MCF 10A (cell line): Measurements from ENCODE around the gene IL34. TPM values are rescaled to one million over a fixed set of nuclear protein-coding genes. Genes with fewer than 3 reads are reported as not detected.

Source experiments
- BruUV-seq: library from RNA; stranded (reverse); fragments of 400-500 nt; replicated peaks from 2 replicates; lab custom pipeline; 2021; lab: Mats Ljungman, UMichigan
- CTCF ChIA-PET: fragments of 300-600 bp; sonication (Branson Sonifier 250); formaldehyde crosslinking; extraction: SDS; loops from one replicate; lab custom pipeline; 2021; ENCODE audit warnings: antibody characterized with exemption, inconsistent platforms; lab: Yijun Ruan, JAX
- POLR2A ChIA-PET: fragments of 300-600, 350-650 bp; sonication (Branson Sonifier 250); formaldehyde crosslinking; extraction: SDS; loops from one replicate; lab custom pipeline; 2020; ENCODE audit warnings: antibody characterized with exemption, inconsistent platforms; lab: Yijun Ruan, JAX
- DNase-seq: peaks from one replicate; pipeline ENCODE4 v3.0.0-alpha.2; 2018; ENCODE audit not compliant: unreplicated experiment
- H3K27ac Mint-ChIP-seq: one replicate; pipeline ENCODE4 v1.8.0; 2022; ENCODE audit warnings: mild to moderate bottlenecking, low read depth, mixed read lengths; ENCODE audit not compliant: unreplicated experiment
- H3K27me3 Mint-ChIP-seq: one replicate; pipeline ENCODE4 v1.8.0; 2022; ENCODE audit warnings: mixed read lengths; ENCODE audit not compliant: insufficient read depth, unreplicated experiment
- H3K36me3 Mint-ChIP-seq: one replicate; pipeline ENCODE4 v1.8.0; 2022; ENCODE audit warnings: mild to moderate bottlenecking, moderate library complexity, mixed read lengths; ENCODE audit not compliant: insufficient read depth, unreplicated experiment
- H3K4me1 Mint-ChIP-seq: one replicate; pipeline ENCODE4 v1.8.0; 2022; ENCODE audit warnings: mixed read lengths; ENCODE audit not compliant: insufficient read depth, unreplicated experiment
- H3K4me3 Mint-ChIP-seq: one replicate; pipeline ENCODE4 v1.8.0; 2022; ENCODE audit warnings: mild to moderate bottlenecking, moderate library complexity, mixed read lengths; ENCODE audit not compliant: unreplicated experiment
- H3K9me3 Mint-ChIP-seq: one replicate; pipeline ENCODE4 v1.8.0; 2022; ENCODE audit warnings: mixed read lengths; ENCODE audit not compliant: unreplicated experiment
- CTCF ChIP-seq: fragments of 200-600 bp; IDR thresholded peaks from one replicate; pipeline ENCODE4 v1.8.0; 2022; ENCODE audit warnings: antibody characterized with exemption, mild to moderate bottlenecking; ENCODE audit not compliant: unreplicated experiment
- intact Hi-C: fragments of 100-400 bp; cut with micrococcal nuclease; formaldehyde crosslinking; loops from 2 replicates; pipeline ENCODE4 v1.14.1; 2022
- total RNA-seq: library from RNA; stranded (reverse); gene quantifications from 2 replicates; pipeline ENCODE4 v1.2.3, GENCODE V29; 2022

The IL34 gene
- total RNA-seq, 1 experiment from 2014 or later = not detected

- Mint-ChIP-seq H3K9me3 (no peaks in the 10 kb centered on the region), H3K4me3 (no peak overlapping the region)
Measured at GRCh38 chr16:70704586-70704985, 58.2 kb downstream of the IL34 start.

GRCh38 chr16:70705056-70705455 is 58.7 kb downstream of the IL34 start:
- H3K36me3 Mint-ChIP-seq = no peaks in the 10 kb centered on the region
- TF ChIP-seq CTCF = no peak
- no peak overlapping the region for H3K27ac Mint-ChIP-seq
- no peak overlapping the region for H3K4me3 Mint-ChIP-seq
- no peaks in the 10 kb centered on the region for H3K9me3 Mint-ChIP-seq
- no peaks in the 10 kb centered on the region for H3K27me3 Mint-ChIP-seq
- ChIA-PET CTCF (interaction anchor here (0.7 kb wide), 1 partner anchor 66 kb away, joined by 5 read pairs; no protein-coding TSS in a partner anchor), POLR2A (interaction anchor here (1.4 kb wide), 1 partner anchor 10 kb away, joined by 7 read pairs; no protein-coding TSS in a partner anchor)
- no TSS peak for BruUV-seq
- H3K4me1 Mint-ChIP-seq = peaks cover 33% of the 10 kb centered on the region
- no peak for DNase-seq
- intact Hi-C loops = no loop called here

More at GRCh38 chr16:70704586-70704985, 58.2 kb downstream of the IL34 start:
- CTCF ChIA-PET = interaction anchor here (0.7 kb wide), 1 partner anchor 67 kb away, joined by 5 read pairs; no protein-coding TSS in a partner anchor
- Mint-ChIP-seq H3K27me3 (no peaks in the 10 kb centered on the region), H3K27ac (no peak overlapping the region), H3K4me1 (peaks cover 33% of the 10 kb centered on the region), H3K36me3 (no peaks in the 10 kb centered on the region)
- BruUV-seq = no TSS peak
- intact Hi-C loops = no loop called here
- POLR2A ChIA-PET = no interaction called here
- TF ChIP-seq CTCF = no peak
- no peak for DNase-seq

GRCh38 chr16:70706948-70707465 is 60.6 kb downstream of the IL34 start:
- peak; percentile 80 for DNase-seq
- CTCF ChIA-PET = interaction anchor here (0.6 kb wide), 1 partner anchor 42 kb away, joined by 4 read pairs; no protein-coding TSS in a partner anchor

More at GRCh38 chr16:70706948-70707465, 60.6 kb downstream of the IL34 start:
- H3K9me3 Mint-ChIP-seq = no peaks in the 10 kb centered on the region
- no TSS peak for BruUV-seq
- POLR2A ChIA-PET = interaction anchor here (0.6 to 1.1 kb wide), 4 partner anchors 8 to 59 kb away, joined by 3 to 6 read pairs (median 4); no protein-coding TSS in a partner anchor
- peaks cover 20% of the 10 kb centered on the region for H3K4me1 Mint-ChIP-seq
- no peaks in the 10 kb centered on the region for H3K27me3 Mint-ChIP-seq
- TF ChIP-seq CTCF = no peak
- peak overlapping the region; percentile 48 for H3K4me3 Mint-ChIP-seq
- peak overlapping the region; percentile 90 for H3K27ac Mint-ChIP-seq
- peaks cover 4% of the 10 kb centered on the region for H3K36me3 Mint-ChIP-seq
- intact Hi-C loops = loop anchor here (2.0 kb wide), 1 partner anchor 20 kb away; the partner anchor contains the start of gene MTSS2
